GM12864 (cell line): Measurements from ENCODE around the gene PHLPP1.
"Not testable (repeated sequence)": the region's sequence is repeated elsewhere in the genome, so short reads cannot be mapped to it uniquely, and the experiment has no call there.

Experiments used
- DNase-seq: peaks from one replicate; pipeline ENCODE4 v3.0.0-alpha.2; 2011; ENCODE audit warnings: low read depth
- H3K4me3 ChIP-seq: 2 replicates; pipeline ENCODE4 v1.5.1; 2011; ENCODE audit warnings: mild to moderate bottlenecking, low read depth, low read length, control low read depth
- TF ChIP-seq, protein P1 (sequence below): IDR thresholded peaks from 2 replicates; pipeline ENCODE4 v1.5.1; 2011; ENCODE audit warnings: low read depth, mild to moderate bottlenecking, moderate library complexity, low read length, control low read depth, inconsistent platforms; ENCODE audit errors: missing control alignments

The PHLPP1 gene

DNA sequence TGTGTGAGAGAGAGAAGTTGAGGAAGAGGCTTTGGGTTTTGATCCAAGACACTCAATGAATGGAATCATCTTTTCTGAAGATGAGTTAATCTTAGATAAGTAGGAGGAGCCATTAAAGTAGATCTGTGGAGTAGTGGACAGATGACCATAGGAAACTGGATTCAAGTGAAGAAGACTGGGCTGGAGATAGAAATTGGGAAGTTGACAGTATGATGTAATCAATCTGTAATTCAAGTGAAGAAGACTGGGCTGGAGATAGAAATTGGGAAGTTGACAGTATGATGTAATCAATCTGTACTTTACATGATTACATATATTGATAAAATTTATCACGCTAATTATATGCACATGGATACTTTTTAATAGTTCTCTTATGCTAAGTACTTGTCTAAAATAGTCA is 92.8 kb downstream of the PHLPP1 start:
- H3K4me3 ChIP-seq = no peak overlapping the region
- no peak for DNase-seq
- TF ChIP-seq, protein P1, sequence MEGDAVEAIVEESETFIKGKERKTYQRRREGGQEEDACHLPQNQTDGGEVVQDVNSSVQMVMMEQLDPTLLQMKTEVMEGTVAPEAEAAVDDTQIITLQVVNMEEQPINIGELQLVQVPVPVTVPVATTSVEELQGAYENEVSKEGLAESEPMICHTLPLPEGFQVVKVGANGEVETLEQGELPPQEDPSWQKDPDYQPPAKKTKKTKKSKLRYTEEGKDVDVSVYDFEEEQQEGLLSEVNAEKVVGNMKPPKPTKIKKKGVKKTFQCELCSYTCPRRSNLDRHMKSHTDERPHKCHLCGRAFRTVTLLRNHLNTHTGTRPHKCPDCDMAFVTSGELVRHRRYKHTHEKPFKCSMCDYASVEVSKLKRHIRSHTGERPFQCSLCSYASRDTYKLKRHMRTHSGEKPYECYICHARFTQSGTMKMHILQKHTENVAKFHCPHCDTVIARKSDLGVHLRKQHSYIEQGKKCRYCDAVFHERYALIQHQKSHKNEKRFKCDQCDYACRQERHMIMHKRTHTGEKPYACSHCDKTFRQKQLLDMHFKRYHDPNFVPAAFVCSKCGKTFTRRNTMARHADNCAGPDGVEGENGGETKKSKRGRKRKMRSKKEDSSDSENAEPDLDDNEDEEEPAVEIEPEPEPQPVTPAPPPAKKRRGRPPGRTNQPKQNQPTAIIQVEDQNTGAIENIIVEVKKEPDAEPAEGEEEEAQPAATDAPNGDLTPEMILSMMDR = no peak

- DNase-seq, H3K4me3 ChIP-seq: not testable (repeated sequence)
These were observed 94.1 kb downstream of the PHLPP1 start for GRCh38 chr18:62809445-62809844.

DNA sequence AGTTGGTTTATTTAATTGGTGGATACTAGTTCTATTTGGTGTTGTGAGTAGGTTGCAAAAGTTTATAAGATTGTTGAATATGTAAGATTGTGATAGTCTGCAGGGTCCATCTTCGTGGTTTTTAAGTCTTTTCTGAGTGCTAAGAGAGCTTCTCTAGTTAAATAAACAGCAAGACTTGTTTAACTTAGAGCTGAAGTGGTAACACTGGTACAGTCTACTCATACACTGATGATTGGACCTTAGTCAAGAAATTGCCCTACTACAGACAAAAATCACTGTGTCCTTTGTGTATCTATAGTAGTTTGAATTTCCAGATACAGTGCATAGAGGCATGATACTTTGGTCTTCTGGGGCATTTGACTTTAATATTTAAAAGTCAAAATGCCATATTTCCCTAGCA is 94.6 kb downstream of the PHLPP1 start:
- DNase-seq = no peak
- H3K4me3 ChIP-seq = no peak overlapping the region
- TF ChIP-seq, protein P1 = no peak

GRCh38 chr18:62810682-62811081 is 95.3 kb downstream of the PHLPP1 start:
- TF ChIP-seq, protein P1 = no peak
- no peak for DNase-seq

GRCh38 chr18:62811674-62812073 is 96.3 kb downstream of the PHLPP1 start:
- no peak for DNase-seq
- TF ChIP-seq, protein P1 = no peak
- H3K4me3 ChIP-seq = no peak overlapping the region

More at GRCh38 chr18:62810682-62811081, 95.3 kb downstream of the PHLPP1 start:
- H3K4me3 ChIP-seq = no peak overlapping the region

DNA sequence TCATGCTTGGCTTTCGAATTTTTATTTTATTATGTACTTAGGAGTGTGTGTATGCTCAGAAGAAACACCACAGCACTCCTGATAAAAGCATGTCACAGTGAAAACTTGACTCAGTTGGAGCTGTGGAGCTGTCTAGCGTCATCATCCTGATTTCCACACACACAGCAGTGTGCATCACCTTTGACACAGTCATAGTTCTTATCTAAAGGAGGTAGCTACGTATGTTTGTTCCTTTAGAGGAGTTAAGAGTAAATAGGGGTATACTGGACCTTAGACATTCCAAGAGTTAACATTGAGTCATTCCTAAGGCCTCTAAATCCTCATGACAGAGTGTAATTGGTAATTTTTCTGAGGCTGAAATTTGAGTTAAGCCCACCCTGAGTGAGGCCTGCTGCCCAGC is 96.9 kb downstream of the PHLPP1 start:
- TF ChIP-seq, protein P1 = no peak
- no peak for DNase-seq
- H3K4me3 ChIP-seq = no peak overlapping the region

DNA sequence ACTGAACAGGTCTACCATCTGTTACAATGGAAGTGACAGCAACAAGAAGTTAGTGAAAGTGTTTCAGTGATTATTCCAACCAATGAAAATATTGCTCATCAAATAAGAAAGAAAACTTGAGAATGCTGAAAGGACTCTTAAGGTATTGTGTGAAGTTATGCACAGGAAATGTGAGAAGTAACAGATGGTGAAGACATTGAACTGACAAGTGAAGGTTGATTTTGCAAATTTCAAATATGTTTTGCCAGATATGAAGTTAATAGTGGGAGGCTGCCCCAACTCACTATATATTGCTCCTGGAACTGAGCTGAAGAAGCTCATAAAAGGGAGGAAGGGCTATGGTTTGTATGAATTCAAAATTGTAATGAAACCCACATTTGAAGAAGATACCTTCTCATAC is 97.5 kb downstream of the PHLPP1 start:
- TF ChIP-seq, protein P1 = no peak
- DNase-seq = no peak
- H3K4me3 ChIP-seq = no peak overlapping the region
